Fibroblast of lung (primary cell): ENCODE data around the gene LEPROT. TPM values are rescaled to one million over a fixed set of nuclear protein-coding genes. Genes with fewer than 3 reads are reported as not detected.

Experiments
- DNase-seq, 2 donors: peaks; one replicate each; pipeline versions ENCODE4 v3.0.0 to v3.0.0-alpha.2; 2010; ENCODE audit warnings: low read depth in 2 of 2
- H2AFZ ChIP-seq: 2 replicates; pipeline ENCODE4 v1.5.1; 2012; ENCODE audit warnings: low read length, control low read depth, inconsistent platforms
- H3K27ac ChIP-seq: 2 replicates; pipeline ENCODE4 v1.5.1; 2011; ENCODE audit warnings: low read length, control low read depth; ENCODE audit not compliant: insufficient read depth
- H3K27me3 ChIP-seq: 2 replicates; pipeline ENCODE4 v1.5.1; 2011; ENCODE audit warnings: mild to moderate bottlenecking, low read length; ENCODE audit not compliant: control insufficient read depth, insufficient read depth
- H3K36me3 ChIP-seq: 2 replicates; pipeline ENCODE4 v1.5.1; 2011; ENCODE audit warnings: low read length; ENCODE audit not compliant: control insufficient read depth, insufficient read depth
- H3K4me1 ChIP-seq: 2 replicates; pipeline ENCODE4 v1.5.1; 2011; ENCODE audit warnings: low read length; ENCODE audit not compliant: control insufficient read depth, insufficient read depth; ENCODE audit errors: extremely low read depth
- H3K4me2 ChIP-seq: 2 replicates; pipeline ENCODE4 v1.5.1; 2011; ENCODE audit warnings: low read length, control low read depth; ENCODE audit not compliant: insufficient read depth; ENCODE audit errors: extremely low read depth
- H3K4me3 ChIP-seq, 4 experiments: fragments of 200-600 bp in 1 of 4; sonication (generic) in 1 of 4; replicated peaks in 1 of 4; 2 replicates each; pipeline ENCODE4 v1.5.1; 2011 to 2016; ENCODE audit warnings: low read length in 4 of 4, low read depth in 3 of 4, mild to moderate bottlenecking in 3 of 4, control low read depth in 2 of 4, inconsistent platforms in 1 of 4, mixed read lengths in 1 of 4; ENCODE audit not compliant: insufficient read depth in 1 of 4; ENCODE audit errors: control extremely low read depth in 1 of 4
- H3K79me2 ChIP-seq: 2 replicates; pipeline ENCODE4 v1.5.1; 2012; ENCODE audit warnings: mild to moderate bottlenecking, low read length, inconsistent platforms; ENCODE audit not compliant: control insufficient read depth, insufficient read depth
- H3K9ac ChIP-seq: 2 replicates; pipeline ENCODE4 v1.5.1; 2011; ENCODE audit warnings: mild to moderate bottlenecking, low read length, control low read depth; ENCODE audit not compliant: insufficient read depth
- H3K9me3 ChIP-seq: 2 replicates; pipeline ENCODE4 v1.5.1; 2012; ENCODE audit warnings: low read depth, low read length; ENCODE audit not compliant: control insufficient read depth, insufficient read depth
- H4K20me1 ChIP-seq: 2 replicates; pipeline ENCODE4 v1.5.1; 2011; ENCODE audit warnings: low read length; ENCODE audit not compliant: control insufficient read depth, insufficient read depth; ENCODE audit errors: extremely low read depth
- CTCF ChIP-seq, 2 donors: IDR thresholded peaks in 1 of 2; conservative IDR thresholded peaks in 1 of 2; 1 replicate in 1 of 2; 2 replicates in 1 of 2; pipeline ENCODE4 v1.5.1; 2011 to 2012; ENCODE audit warnings: low read length in 2 of 2, control low read depth in 1 of 2, inconsistent platforms in 1 of 2, low read depth in 1 of 2, mild to moderate bottlenecking in 1 of 2
- EZH2 ChIP-seq: IDR thresholded peaks from 2 replicates; pipeline ENCODE4 v1.5.1; 2012; ENCODE audit warnings: low read length, control low read depth, mild to moderate bottlenecking; ENCODE audit errors: missing control alignments
- polyA plus RNA-seq, 2 donors: library from polyadenylated mRNA; depleted of rRNA in 1 of 2; stranded (reverse) in 1 of 2; unstranded in 1 of 2; fragments of >200 nt; gene quantifications; 2 replicates each; pipeline ENCODE4 v1.2.1, GENCODE V29; 2011 to 2012; ENCODE audit warnings: missing spikeins in 1 of 2
- total RNA-seq: library from RNA; depleted of rRNA; stranded (reverse); fragments of >200 nt; gene quantifications from 2 replicates; pipeline ENCODE4 v1.2.1, GENCODE V29; 2014

Gene LEPROT
- total and polyA plus RNA-seq, 2 donors (not counting 1 experiment from before 2014, with no cell fraction given): 37.5 to 101 TPM

- no peak for DNase-seq
- H3K4me3 ChIP-seq: no peak overlapping the region
- TF ChIP-seq EZH2 (no peak), CTCF (conservative IDR thresholded peaks at IDR 0.05 in 1 of 2, IDR thresholded peaks at IDR 0.05 in 1 of 2; ENCODE audit: low read depth in 1 of 2, low read length in 2 of 2) (no peak)
- no peaks in the 10 kb centered on the region for H3K9me3 ChIP-seq
- no peak overlapping the region for H2AFZ ChIP-seq
- H3K9ac ChIP-seq: no peak overlapping the region
- peaks cover under 1% of the 10 kb centered on the region for H3K4me1 ChIP-seq
- H3K79me2 ChIP-seq: no peaks in the 10 kb centered on the region
- H3K4me2 ChIP-seq: no peak overlapping the region
- H4K20me1 ChIP-seq: no peaks in the 10 kb centered on the region
- no peaks in the 10 kb centered on the region for H3K36me3 ChIP-seq
- no peaks in the 10 kb centered on the region for H3K27me3 ChIP-seq
- no peak overlapping the region for H3K27ac ChIP-seq
Measured at GRCh38 chr1:65414538-65414937, 5.9 kb upstream of the LEPROT start.

GRCh38 chr1:65416767-65417166 lies 3.7 kb upstream of the LEPROT start:
- Histone ChIP-seq H3K9me3 (no peaks in the 10 kb centered on the region), H3K36me3 (no peaks in the 10 kb centered on the region), H3K79me2 (peaks cover 8% of the 10 kb centered on the region), H3K9ac (no peak overlapping the region), H3K4me3 (no peak overlapping the region), H3K4me2 (no peak overlapping the region), H3K4me1 (peaks cover 2% of the 10 kb centered on the region), H3K27ac (no peak overlapping the region), H3K27me3 (no peaks in the 10 kb centered on the region), H4K20me1 (no peaks in the 10 kb centered on the region), H2AFZ (no peak overlapping the region)
- no peak for TF ChIP-seq EZH2
- TF ChIP-seq CTCF (conservative IDR thresholded peaks at IDR 0.05 in 1 of 2, IDR thresholded peaks at IDR 0.05 in 1 of 2; ENCODE audit: low read depth in 1 of 2, low read length in 2 of 2): no peak
- DNase-seq: no peak

GRCh38 chr1:65417729-65418128 lies 2.7 kb upstream of the LEPROT start:
- peaks cover 18% of the 10 kb centered on the region for H3K79me2 ChIP-seq
- H3K4me3 ChIP-seq: no peak overlapping the region
- H3K4me2 ChIP-seq: no peak overlapping the region
- H3K36me3 ChIP-seq: no peaks in the 10 kb centered on the region
- no peaks in the 10 kb centered on the region for H3K27me3 ChIP-seq
- no peaks in the 10 kb centered on the region for H4K20me1 ChIP-seq
- H3K27ac ChIP-seq: no peak overlapping the region
- H3K9ac ChIP-seq: no peak overlapping the region
- H3K4me1 ChIP-seq: peaks cover 9% of the 10 kb centered on the region
- H2AFZ ChIP-seq: no peak overlapping the region
- DNase-seq: no peak
- no peaks in the 10 kb centered on the region for H3K9me3 ChIP-seq
- TF ChIP-seq EZH2 (no peak), CTCF (conservative IDR thresholded peaks at IDR 0.05 in 1 of 2, IDR thresholded peaks at IDR 0.05 in 1 of 2; ENCODE audit: low read depth in 1 of 2, low read length in 2 of 2) (no peak)
